Measurements from ENCODE around the gene FAM181A.
A peak's percentile ranks its signal among the peaks of the same experiment; 100 is the strongest.

The FAM181A gene

GRCh38 chr14:93930296-93930988 is 3.3 kb downstream of the FAM181A start:
- no peak for DNase-seq

- no peak for DNase-seq
Measured at GRCh38 chr14:93930989-93931307, 3.8 kb downstream of the FAM181A start.

- no peak for DNase-seq
Measured at GRCh38 chr14:93932642-93933041, 5.5 kb downstream of the FAM181A start.

- DNase-seq: no peak
Measured at GRCh38 chr14:93935213-93935612, 8.1 kb downstream of the FAM181A start.

- peak; percentile 35 for DNase-seq
Measured at GRCh38 chr14:93936245-93936644, 9.1 kb downstream of the FAM181A start.

GRCh38 chr14:93936926-93937325 is 9.8 kb downstream of the FAM181A start:
- DNase-seq: no peak

- DNase-seq: no peak
Measured at GRCh38 chr14:93937519-93937918, 10.4 kb downstream of the FAM181A start.

GRCh38 chr14:93938751-93939303 is 11.7 kb downstream of the FAM181A start:
- DNase-seq: peak; percentile 28

GRCh38 chr14:93939304-93940229 is 12.4 kb downstream of the FAM181A start:
- DNase-seq: peak; percentile 97

GRCh38 chr14:93940437-93940836 is 13.3 kb downstream of the FAM181A start:
- no peak for DNase-seq

GRCh38 chr14:93941293-93941910 is 14.3 kb downstream of the FAM181A start:
- DNase-seq: no peak

- no peak for DNase-seq
Measured at GRCh38 chr14:93943052-93943451, 15.9 kb downstream of the FAM181A start.

GRCh38 chr14:93943930-93944329 is 16.8 kb downstream of the FAM181A start:
- DNase-seq: no peak

GRCh38 chr14:93944348-93945069 is 17.4 kb downstream of the FAM181A start:
- no peak for DNase-seq

- no peak for DNase-seq
Measured at GRCh38 chr14:93945070-93945399, 17.9 kb downstream of the FAM181A start.

- no peak for DNase-seq
Measured at GRCh38 chr14:93946104-93946503, 19.0 kb downstream of the FAM181A start.

GRCh38 chr14:93946541-93947090 is 19.5 kb downstream of the FAM181A start:
- DNase-seq: no peak

GRCh38 chr14:93947282-93947681 is 20.1 kb downstream of the FAM181A start:
- DNase-seq: no peak

- DNase-seq: no peak
Measured at GRCh38 chr14:93949511-93950075, 22.4 kb downstream of the FAM181A start.

- no peak for DNase-seq
Measured at GRCh38 chr14:93950948-93951634, 23.9 kb downstream of the FAM181A start.

All from stimulated activated CD8-positive, alpha-beta memory T cell treated with anti-CD3 and anti-CD28 coated beads, Interleukin-4, amount 100 ng/mL, for 48 hours (primary cell).